GM23248 (cell line): Measurements from ENCODE around the gene DUS1L. TPM values are rescaled to one million over a fixed set of nuclear protein-coding genes. Genes with fewer than 3 reads are reported as not detected.

Experiments
- DNase-seq: peaks from one replicate; pipeline ENCODE4 v3.0.0-alpha.2; 2015
- H2AFZ ChIP-seq: fragments of 200-600 bp; sonication (generic); 2 replicates; pipeline ENCODE4 v1.6.1; 2016; ENCODE audit warnings: antibody characterized with exemption
- H3F3A ChIP-seq: fragments of 200-600 bp; sonication (generic); 2 replicates; pipeline ENCODE4 v1.6.1; 2016; ENCODE audit warnings: mild to moderate bottlenecking, antibody characterized with exemption, mixed run types; ENCODE audit not compliant: insufficient read depth
- H3K27ac ChIP-seq: fragments of 200-600 bp; sonication (generic); 2 replicates; pipeline ENCODE4 v1.5.1; 2016; ENCODE audit warnings: mild to moderate bottlenecking
- H3K27me3 ChIP-seq: fragments of 200-600 bp; sonication (generic); replicated peaks from 2 replicates; pipeline ENCODE4 v1.6.1; 2016; ENCODE audit warnings: mild to moderate bottlenecking; ENCODE audit not compliant: insufficient read depth
- H3K36me3 ChIP-seq: fragments of 200-600 bp; sonication (generic); 2 replicates; pipeline ENCODE4 v1.6.1; 2016; ENCODE audit warnings: low read depth, mild to moderate bottlenecking
- H3K4me1 ChIP-seq: fragments of 200-600 bp; sonication (generic); 2 replicates; pipeline ENCODE4 v1.6.1; 2016; ENCODE audit warnings: mild to moderate bottlenecking; ENCODE audit not compliant: insufficient read depth
- H3K4me2 ChIP-seq: fragments of 200-600 bp; sonication (generic); one replicate; pipeline ENCODE4 v1.6.1; 2016; ENCODE audit warnings: mild to moderate bottlenecking; ENCODE audit not compliant: unreplicated experiment
- H3K4me3 ChIP-seq: fragments of 200-600 bp; sonication (generic); 2 replicates; pipeline ENCODE4 v1.5.1; 2016; ENCODE audit warnings: mild to moderate bottlenecking
- H3K79me2 ChIP-seq: fragments of 200-600 bp; sonication (generic); 2 replicates; pipeline ENCODE4 v1.6.1; 2016; ENCODE audit warnings: mild to moderate bottlenecking; ENCODE audit not compliant: insufficient read depth
- H3K9ac ChIP-seq: fragments of 200-600 bp; sonication (generic); 2 replicates; pipeline ENCODE4 v1.6.1; 2016; ENCODE audit warnings: mild to moderate bottlenecking
- H3K9me2 ChIP-seq: fragments of 200-600 bp; sonication (generic); 2 replicates; pipeline ENCODE4 v1.6.1; 2016; ENCODE audit warnings: mixed run types, mild to moderate bottlenecking, moderate library complexity; ENCODE audit not compliant: insufficient read depth
- H3K9me3 ChIP-seq: fragments of 200-600 bp; sonication (generic); one replicate; pipeline ENCODE4 v1.6.1; 2017; ENCODE audit warnings: low read depth
- H4K20me1 ChIP-seq: fragments of 200-600 bp; sonication (generic); 2 replicates; pipeline ENCODE4 v1.6.0; 2016; ENCODE audit not compliant: insufficient read depth
- EZH2 ChIP-seq: fragments of 200-600 bp; sonication (generic); IDR thresholded peaks from 2 replicates; pipeline ENCODE4 v1.6.1; 2018; ENCODE audit warnings: antibody characterized with exemption, mild to moderate bottlenecking; ENCODE audit not compliant: insufficient read depth, poor library complexity, severe bottlenecking
- EZH2phosphoT487 ChIP-seq: fragments of 200-600 bp; sonication (generic); IDR thresholded peaks from 2 replicates; pipeline ENCODE4 v1.6.1; 2018; ENCODE audit warnings: antibody characterized with exemption, moderate library complexity, mild to moderate bottlenecking, low read depth; ENCODE audit not compliant: insufficient read depth
- WGBS, 2 experiments: methylation state at CpG; one replicate each; pipeline ENCODE4 v1.1.6; 2015 to 2017; ENCODE audit warnings: low lambda C conversion rate in 2 of 2, low coverage in 1 of 2; ENCODE audit errors: missing lambda C conversion rate in 2 of 2; 5-methylcytosine and 5-hydroxymethylcytosine counted together
- in situ Hi-C: fragments of 300-500 bp; cut with MboI; formaldehyde crosslinking; loops from 2 replicates; pipeline ENCODE4 v1.15.0; 2020
- polyA plus RNA-seq: library from polyadenylated mRNA; unstranded; fragments of >200 nt; fragmentation: Nextera tagmentation; extraction: Ambion mirVana; gene quantifications from 2 replicates; pipeline ENCODE4 v1.2.1, GENCODE V29; 2016
- total RNA-seq: library from RNA; depleted of rRNA; stranded (reverse); fragments of >200 nt; shearing (Covaris generic); gene quantifications from 2 replicates; pipeline ENCODE4 v1.2.3, GENCODE V29; 2014

The DUS1L gene
- total and polyA plus RNA-seq, 2 experiments from 2014 or later: 13.3 to 61.2 TPM

DNA sequence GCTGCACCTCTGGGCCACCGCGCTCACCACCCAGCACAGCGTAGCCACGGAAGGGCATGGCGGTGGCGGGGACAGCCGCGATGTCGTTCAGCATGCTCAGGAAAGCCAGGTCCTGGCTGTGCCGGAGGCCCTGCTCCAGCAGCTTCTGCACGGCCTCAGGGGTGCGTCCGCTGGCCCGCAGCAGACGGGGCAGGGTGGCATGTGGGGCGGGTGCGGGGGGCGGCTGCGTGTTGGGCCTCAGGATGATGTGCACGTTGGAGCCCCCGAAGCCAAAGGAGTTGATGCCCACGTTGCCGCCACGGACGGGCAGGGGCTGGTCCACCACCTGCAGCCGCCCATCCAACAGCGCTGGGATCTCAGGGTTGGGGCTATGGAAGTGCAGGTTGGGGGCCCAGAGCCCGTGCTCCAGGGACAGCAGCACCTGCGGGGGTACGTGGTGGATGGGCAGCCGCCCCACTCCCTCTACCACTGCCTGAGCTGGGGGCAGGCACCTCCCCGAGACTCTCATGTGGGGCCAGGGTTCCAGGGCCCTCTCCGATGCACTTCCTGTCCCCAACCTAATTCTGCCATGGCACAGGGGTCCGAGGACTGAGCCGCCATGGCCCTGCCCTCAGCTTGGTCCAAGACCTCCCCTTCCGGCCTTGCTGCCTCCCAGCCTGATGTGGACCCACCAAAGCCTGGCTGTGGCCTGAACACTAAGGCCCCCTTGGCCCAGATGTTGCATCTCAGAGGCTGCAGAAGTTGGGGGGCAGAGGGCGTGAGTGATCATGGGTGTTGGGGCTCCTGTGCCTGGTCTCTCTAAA is 25.9 kb upstream of the DUS1L start:
- in situ Hi-C loops: no loop called here
- no peak for TF ChIP-seq EZH2
- TF ChIP-seq EZH2phosphoT487: no peak
- Histone ChIP-seq H3K9me3 (no peaks in the 10 kb centered on the region), H3K9me2 (no peaks in the 10 kb centered on the region), H3K4me2 (no peak overlapping the region), H3K27me3 (no peaks in the 10 kb centered on the region), H2AFZ (no peak overlapping the region), H3K27ac (no peak overlapping the region), H3K9ac (no peak overlapping the region), H3K79me2 (peaks cover 15% of the 10 kb centered on the region), H3K36me3 (peaks cover 10% of the 10 kb centered on the region; the same call in 1 of the 2 replicates), H3K4me3 (no peak overlapping the region), H3F3A (no peaks in the 10 kb centered on the region), H3K4me1 (no peaks in the 10 kb centered on the region), H4K20me1 (no peaks in the 10 kb centered on the region)
- WGBS, 2 experiments: 91 to 96% methylated on average over 28 to 36 of the region's 37 CpGs
- no peak for DNase-seq

DNA sequence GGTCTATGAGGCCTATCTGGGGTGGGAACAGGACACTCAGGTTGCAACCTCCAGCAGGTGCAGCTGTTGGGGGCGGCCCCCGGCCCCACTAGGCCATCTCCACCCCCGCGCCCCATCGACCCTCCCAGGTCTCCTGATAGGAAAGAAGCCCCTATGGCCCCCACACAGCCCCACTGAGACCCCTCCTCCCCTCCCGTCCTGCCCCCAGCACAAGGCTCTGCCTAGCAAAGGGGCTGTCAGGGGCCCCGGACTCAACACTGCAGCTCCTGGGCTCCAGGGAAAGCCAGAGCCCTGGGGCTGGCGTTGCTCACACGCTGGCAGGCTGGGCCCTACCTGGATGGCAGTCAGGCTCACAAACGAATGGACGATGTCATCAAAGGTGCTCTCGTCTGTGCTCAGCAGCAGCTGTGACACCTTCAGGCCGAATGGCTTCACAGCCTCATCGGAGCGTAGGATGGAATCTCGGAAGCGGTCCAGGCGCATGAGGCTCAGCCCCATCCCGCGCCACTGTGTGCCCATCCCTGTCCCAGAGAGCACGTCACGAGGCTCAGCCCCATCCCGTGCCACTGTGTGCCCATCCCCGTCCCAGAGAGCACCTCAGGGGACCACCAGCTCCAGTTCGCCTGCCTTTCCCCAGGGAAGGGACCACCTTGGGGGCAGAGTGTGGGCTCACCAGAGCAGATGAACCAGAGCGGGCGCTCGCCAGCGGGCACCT is 25.1 kb upstream of the DUS1L start:
- TF ChIP-seq EZH2phosphoT487 (no peak), EZH2 (no peak)
- H3K9me3 ChIP-seq: no peaks in the 10 kb centered on the region
- no peak overlapping the region for H3K4me3 ChIP-seq
- 92 to 96% methylated on average over 21 to 29 of the region's 29 CpGs for WGBS, 2 experiments
- no peak overlapping the region for H3K27ac ChIP-seq
- H4K20me1 ChIP-seq: no peaks in the 10 kb centered on the region
- no peaks in the 10 kb centered on the region for H3F3A ChIP-seq
- H3K79me2 ChIP-seq: peaks cover 8% of the 10 kb centered on the region
- H3K4me1 ChIP-seq: no peaks in the 10 kb centered on the region
- H3K9ac ChIP-seq: no peak overlapping the region
- H3K9me2 ChIP-seq: no peaks in the 10 kb centered on the region
- no peak overlapping the region for H3K4me2 ChIP-seq
- peaks cover 10% of the 10 kb centered on the region; the same call in 1 of the 2 replicates for H3K36me3 ChIP-seq
- no peak overlapping the region for H2AFZ ChIP-seq
- in situ Hi-C loops: no loop called here
- DNase-seq: no peak
- H3K27me3 ChIP-seq: no peaks in the 10 kb centered on the region

DNA sequence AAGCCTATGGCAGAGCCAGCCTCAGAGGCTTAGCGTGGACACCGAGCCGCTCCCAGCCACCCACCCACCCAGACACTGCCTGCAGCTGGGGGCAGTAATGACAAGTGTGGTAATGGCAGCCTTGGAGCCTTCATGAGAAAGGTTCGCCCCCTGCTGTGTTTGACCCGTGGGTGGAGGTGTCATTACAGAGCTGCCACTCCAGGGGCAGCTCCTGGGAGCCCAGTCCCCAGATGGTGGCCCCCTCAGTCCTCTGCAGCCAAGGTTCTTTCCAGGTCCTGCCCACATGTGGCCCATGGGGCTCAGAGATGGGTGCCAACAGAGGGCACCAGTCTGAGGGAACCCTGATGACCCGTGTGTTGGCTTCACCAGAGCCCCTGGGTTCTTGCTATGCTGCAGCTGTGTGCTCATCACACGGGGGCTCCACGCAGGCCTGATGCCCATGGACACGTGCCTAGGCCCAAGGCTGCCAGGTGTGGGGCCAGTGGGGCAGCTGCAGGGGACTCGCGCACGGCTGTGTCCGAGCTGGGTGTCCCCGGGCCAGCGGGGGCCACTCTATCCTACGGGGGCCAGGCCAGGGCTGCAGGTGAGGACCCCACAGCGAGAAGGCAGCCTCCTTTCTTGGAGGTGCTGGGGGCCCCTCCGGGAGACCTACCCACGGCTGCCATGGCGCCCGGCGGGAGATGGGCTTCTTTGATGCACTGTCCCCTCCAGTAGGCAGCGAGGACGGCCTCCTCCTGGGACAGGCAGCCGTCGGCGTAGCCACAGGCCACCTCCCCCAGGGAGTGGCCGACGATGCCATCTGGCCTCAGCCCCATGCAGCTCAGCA is 24.3 kb upstream of the DUS1L start:
- H3K27me3 ChIP-seq: no peaks in the 10 kb centered on the region
- H3K4me1 ChIP-seq: no peaks in the 10 kb centered on the region
- H3K79me2 ChIP-seq: no peaks in the 10 kb centered on the region; the same call in 1 of the 2 replicates
- no peak overlapping the region for H3K27ac ChIP-seq
- H3K36me3 ChIP-seq: peaks cover 10% of the 10 kb centered on the region; the same call in 1 of the 2 replicates
- no peak overlapping the region for H3K9ac ChIP-seq
- H3K9me2 ChIP-seq: no peaks in the 10 kb centered on the region
- 88 to 91% methylated on average over 22 to 25 of the region's 29 CpGs for WGBS, 2 experiments
- no peaks in the 10 kb centered on the region for H3K9me3 ChIP-seq
- no peaks in the 10 kb centered on the region for H3F3A ChIP-seq
- no peaks in the 10 kb centered on the region for H4K20me1 ChIP-seq
- in situ Hi-C loops: no loop called here
- no peak overlapping the region for H2AFZ ChIP-seq
- TF ChIP-seq EZH2: no peak
- TF ChIP-seq EZH2phosphoT487: no peak
- no peak for DNase-seq
- no peak overlapping the region for H3K4me3 ChIP-seq
- H3K4me2 ChIP-seq: no peak overlapping the region
